Dermis blood vessel endothelial cell (primary cell): ENCODE data around the gene THRAP3. TPM values are rescaled to one million over a fixed set of nuclear protein-coding genes. Genes with fewer than 3 reads are reported as not detected.

Experiments used
- DNase-seq: peaks from one replicate; pipeline ENCODE4 v3.0.0; 2010
- total RNA-seq: library from RNA; depleted of rRNA; stranded (reverse); fragments of >200 nt; gene quantifications from 2 replicates; pipeline ENCODE4 v1.2.3, GENCODE V29; 2014

THRAP3 gene
- total RNA-seq, 1 donor from 2014 or later = 96.0 TPM

GRCh38 chr1:36328713-36329112 is 104.5 kb downstream of the THRAP3 start:
- peak; percentile 82 for DNase-seq

- DNase-seq = no peak
Observed at GRCh38 chr1:36329817-36330216, 105.6 kb downstream of the THRAP3 start.

- DNase-seq = no peak
Observed at GRCh38 chr1:36330940-36331339, 106.7 kb downstream of the THRAP3 start.

- DNase-seq = no peak
Observed at GRCh38 chr1:36337830-36338229, 113.6 kb downstream of the THRAP3 start.

GRCh38 chr1:36339215-36339614 is 115.0 kb downstream of the THRAP3 start:
- DNase-seq = no peak

GRCh38 chr1:36339615-36340014 is 115.4 kb downstream of the THRAP3 start:
- DNase-seq = no peak

- no peak for DNase-seq
Observed at GRCh38 chr1:36341626-36342320, 117.5 kb downstream of the THRAP3 start.

- DNase-seq = peak; percentile 90
Observed at GRCh38 chr1:36342426-36343185, 118.4 kb downstream of the THRAP3 start.

- no peak for DNase-seq
Observed at GRCh38 chr1:36343651-36344394, 119.6 kb downstream of the THRAP3 start.

GRCh38 chr1:36344395-36344680 is 120.1 kb downstream of the THRAP3 start:
- no peak for DNase-seq

GRCh38 chr1:36345353-36345752 is 121.1 kb downstream of the THRAP3 start:
- DNase-seq = no peak

GRCh38 chr1:36346741-36347370 is 122.6 kb downstream of the THRAP3 start:
- DNase-seq = no peak

- peak; percentile 54 for DNase-seq
Observed at GRCh38 chr1:36349241-36349671, 125.0 kb downstream of the THRAP3 start.

- peak; percentile 67 for DNase-seq
Observed at GRCh38 chr1:36349839-36350238, 125.6 kb downstream of the THRAP3 start.

GRCh38 chr1:36350659-36351226 is 126.5 kb downstream of the THRAP3 start:
- peak; percentile 79 for DNase-seq

GRCh38 chr1:36351227-36351977 is 127.2 kb downstream of the THRAP3 start:
- peak; percentile 64 for DNase-seq

- DNase-seq = peak; percentile 70
Observed at GRCh38 chr1:36352125-36352909, 128.1 kb downstream of the THRAP3 start.

- peak; percentile 52 for DNase-seq
Observed at GRCh38 chr1:36352910-36353878, 129.0 kb downstream of the THRAP3 start.

- DNase-seq = no peak
Observed at GRCh38 chr1:36354486-36354885, 130.2 kb downstream of the THRAP3 start.
